Ammon's horn (tissue), 1 donor: ENCODE data around the gene DIP2C.
"Not testable (repeated sequence)": the region's sequence is repeated elsewhere in the genome, so short reads cannot be mapped to it uniquely, and the experiment has no call there.

Source experiments
- DNase-seq: peaks from one replicate; pipeline ENCODE4 v3.0.0-alpha.2; 2016; ENCODE audit warnings: low spot score

Gene DIP2C

GRCh38 chr10:595473-595872 lies 94.0 kb downstream of the DIP2C start:
- no peak for DNase-seq

DNA sequence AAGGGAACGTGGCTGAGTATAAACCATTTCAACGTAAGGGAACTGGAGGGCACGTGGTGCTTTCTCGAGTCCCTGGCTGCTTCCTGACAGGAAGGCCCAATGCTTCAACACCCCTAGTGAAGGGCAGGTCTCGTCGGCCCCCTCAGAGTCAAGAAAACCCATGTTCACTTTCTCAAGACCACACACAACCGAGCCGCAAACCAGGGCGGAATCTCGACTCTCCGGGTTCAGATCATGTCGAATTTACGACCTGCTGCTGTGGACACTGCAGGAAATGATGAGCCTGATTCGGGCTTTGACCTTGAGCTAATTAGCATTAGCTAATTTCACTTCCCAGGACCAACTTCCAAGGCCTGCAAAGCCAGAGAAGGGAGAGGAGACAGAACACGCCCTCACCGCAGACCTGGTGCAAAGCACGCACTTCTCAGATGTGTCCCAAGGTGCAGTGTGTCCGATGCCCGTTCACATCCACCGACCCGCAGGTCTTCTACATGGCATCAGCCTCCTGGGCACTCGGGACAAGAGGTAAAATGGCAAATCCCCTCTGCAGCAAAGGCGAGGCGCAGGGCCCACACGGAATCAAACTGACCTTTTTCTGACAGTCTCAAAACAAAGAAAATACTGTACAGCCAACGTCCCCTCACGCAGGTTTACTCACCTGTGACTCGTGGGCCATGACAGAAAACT lies 94.7 kb downstream of the DIP2C start:
- DNase-seq: no peak

- DNase-seq: no peak
Measured at GRCh38 chr10:593901-594457, 95.5 kb downstream of the DIP2C start.

DNA sequence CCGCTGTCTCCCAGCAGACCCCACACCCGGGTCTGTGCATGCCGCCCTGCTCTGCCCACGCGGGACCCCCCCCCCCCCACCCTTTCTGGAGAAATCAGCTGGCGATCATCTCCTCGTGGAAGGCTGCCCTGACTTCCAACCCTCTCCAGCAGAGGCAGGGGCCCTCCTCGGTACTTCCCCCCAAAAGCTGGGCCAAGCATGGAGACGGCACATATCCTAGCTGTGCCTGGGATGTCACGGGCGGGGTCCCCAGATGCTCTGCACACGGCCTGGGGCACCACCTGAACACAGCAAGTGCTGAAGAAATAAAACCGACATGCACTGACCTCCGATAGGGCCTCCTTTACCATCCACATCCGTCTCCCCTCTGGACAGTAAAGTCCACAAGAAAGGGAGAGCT lies 96.0 kb downstream of the DIP2C start:
- DNase-seq: no peak

DNA sequence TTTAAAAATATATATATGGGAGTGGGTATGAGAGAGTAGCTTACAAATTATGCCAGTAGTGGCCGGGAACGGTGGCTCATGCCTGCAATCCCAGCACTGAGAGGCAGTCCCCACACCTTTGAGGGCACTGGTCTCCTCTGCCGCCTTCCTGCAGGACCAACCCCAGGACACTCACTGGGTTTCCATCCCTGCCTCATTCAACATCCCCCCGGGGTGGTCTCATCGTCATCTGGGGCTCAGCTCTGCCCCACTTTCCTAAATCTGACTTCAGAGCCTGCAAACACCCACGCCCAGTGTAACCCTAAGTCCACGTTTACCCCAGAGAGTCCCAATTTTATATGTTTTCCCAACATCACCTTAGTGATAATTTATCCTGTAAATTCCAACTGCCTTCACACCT lies 96.5 kb downstream of the DIP2C start:
- DNase-seq: no peak

DNA sequence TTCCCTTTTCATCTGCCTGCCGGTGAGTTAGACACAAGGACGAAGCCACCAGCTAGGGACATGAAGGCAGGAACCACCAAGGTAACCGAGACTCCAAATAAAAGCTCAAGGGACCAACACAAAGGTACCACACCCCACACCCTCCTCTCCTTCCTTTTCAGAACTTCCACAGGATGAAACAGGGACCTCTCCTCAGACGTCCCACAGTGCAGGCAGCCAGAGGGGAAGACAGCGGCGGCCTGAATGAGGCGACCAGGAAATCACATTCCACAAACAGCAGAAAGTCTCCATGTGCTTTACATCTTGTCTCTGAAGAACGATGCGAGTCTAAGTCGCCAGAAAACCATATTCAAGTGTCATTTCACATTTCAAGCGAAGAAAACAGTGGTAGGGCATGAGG lies 97.8 kb downstream of the DIP2C start:
- no peak for DNase-seq

DNA sequence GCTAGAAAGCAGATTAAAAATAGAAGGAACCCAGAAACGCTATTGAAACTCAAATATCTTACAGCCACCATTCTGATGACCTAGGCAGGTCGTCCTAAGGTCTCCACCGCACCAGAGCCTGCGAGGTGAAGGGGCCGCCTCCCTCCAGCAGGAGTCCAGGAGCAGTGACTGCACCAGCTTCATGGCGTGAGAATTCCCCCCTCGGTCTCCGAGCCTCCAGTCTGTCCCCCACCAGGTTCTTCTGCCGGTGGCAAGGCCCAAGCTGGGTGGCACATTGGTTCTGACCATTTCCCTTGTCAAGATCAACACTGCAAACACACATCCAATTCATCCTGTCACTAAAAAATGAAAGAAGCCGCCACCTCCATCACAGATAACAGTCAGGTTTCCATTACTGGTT lies 98.7 kb downstream of the DIP2C start:
- DNase-seq: no peak

- DNase-seq: no peak
Measured at GRCh38 chr10:589961-590680, 99.3 kb downstream of the DIP2C start.

GRCh38 chr10:588246-589165 lies 101.0 kb downstream of the DIP2C start:
- no peak for DNase-seq

GRCh38 chr10:586716-587115 lies 102.8 kb downstream of the DIP2C start:
- no peak for DNase-seq

DNA sequence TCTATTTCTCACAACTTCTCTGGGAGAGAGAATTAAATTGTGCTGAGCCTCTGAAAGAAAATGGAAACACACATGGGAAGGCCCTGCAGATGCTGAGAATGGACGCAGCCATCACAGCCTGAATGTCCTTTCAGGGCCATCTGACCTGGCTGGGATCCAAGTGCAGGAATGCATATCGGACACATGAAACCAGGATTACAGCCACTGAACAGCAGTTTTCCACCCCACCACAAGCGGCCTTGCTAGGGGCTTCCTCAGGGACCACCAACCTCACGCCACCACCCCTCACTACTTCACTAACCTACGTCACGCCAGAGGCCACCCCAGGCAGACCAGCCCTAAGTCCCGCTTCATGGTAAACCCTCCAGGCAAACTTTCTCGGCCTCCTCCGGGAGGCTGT lies 103.3 kb downstream of the DIP2C start:
- DNase-seq: peak; percentile 40

DNA sequence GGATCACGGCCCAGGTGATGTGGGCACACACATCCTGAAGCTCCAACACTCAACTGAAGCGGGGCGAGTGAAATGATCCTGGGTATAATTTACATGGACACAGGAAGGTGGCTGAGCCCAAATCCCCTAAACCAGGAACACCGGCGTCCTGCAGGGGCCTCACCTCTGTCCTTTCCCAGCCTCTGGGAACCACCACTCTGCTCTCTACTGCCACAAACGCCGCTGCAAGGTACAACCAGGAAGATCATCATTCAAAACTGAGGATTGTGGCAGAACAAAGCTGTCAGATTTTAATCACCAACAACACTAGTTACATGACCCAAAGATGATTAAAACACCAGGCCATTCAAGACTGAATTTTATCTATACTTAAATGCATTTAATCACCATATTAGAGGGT lies 104.0 kb downstream of the DIP2C start:
- DNase-seq: no peak

- not testable (repeated sequence) for DNase-seq
Measured at GRCh38 chr10:584497-585290, 104.8 kb downstream of the DIP2C start.

GRCh38 chr10:583433-583832 lies 106.0 kb downstream of the DIP2C start:
- no peak for DNase-seq

DNA sequence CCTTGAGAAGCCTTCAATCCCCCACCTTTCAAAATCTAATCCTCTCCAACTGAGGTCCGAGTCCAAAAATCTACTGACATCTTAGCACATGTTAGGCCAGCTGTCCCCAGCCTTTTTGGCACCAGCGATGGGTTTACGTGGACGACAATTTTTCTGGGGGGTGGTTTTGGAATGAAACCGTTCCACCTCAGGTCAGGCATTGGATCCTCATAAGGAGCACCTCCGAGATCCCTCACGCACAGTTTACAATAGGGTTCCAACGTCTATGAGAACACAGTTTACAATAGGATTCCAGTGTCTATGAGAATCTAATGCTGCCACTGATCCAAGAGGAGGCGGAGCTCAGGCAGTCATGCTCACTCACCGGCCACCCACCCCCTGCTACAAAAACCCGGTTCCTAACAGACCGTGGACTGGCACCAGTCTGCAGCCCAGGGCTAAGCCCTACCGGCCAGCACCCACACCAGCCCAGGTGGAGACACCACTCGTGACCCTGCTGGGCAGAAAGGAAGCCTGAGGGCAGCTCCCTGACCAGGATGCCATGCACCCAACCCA lies 107.6 kb downstream of the DIP2C start:
- DNase-seq: peak; percentile 35

- no peak for DNase-seq
Measured at GRCh38 chr10:580778-581177, 108.7 kb downstream of the DIP2C start.

- DNase-seq: no peak
Measured at GRCh38 chr10:576130-576465, 113.4 kb downstream of the DIP2C start.

DNA sequence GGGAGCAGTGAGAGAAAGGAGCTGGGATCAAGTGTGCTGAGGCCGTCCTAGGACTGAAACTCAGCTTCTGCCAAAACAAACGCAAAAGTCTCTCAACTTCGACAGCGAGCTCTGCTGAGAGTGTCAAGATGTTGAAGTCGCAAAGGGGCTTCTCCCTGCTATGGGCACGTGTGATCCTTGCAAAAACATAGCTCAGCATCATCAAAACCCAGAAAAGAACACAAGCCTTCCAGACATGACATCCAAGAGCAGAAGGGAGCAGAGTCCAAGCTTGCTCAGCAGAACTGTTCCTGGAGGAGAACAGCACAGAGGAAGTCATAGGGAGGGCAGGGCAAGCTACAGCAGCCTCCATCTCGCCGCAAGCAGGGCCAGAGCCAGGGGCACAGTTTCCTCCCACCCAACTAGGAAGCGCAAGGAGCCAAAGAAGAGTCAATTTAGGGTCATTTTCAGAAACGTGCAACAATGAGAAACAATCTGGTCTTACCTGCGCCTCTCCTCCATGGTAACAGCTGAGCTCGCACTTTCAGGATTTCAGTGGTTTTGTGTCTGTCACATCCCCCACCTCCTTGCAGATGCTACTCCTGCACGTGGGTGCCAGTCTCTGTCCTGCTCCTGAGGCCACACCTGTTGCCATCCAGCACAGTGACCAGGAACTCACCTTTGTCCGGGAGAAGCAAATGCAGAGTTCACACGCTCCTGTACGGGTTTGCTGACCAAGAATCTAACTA lies 113.9 kb downstream of the DIP2C start:
- DNase-seq: no peak

- DNase-seq: no peak
Measured at GRCh38 chr10:572696-573095, 116.8 kb downstream of the DIP2C start.

- DNase-seq: no peak
Measured at GRCh38 chr10:571688-572451, 117.6 kb downstream of the DIP2C start.
